Measurements from ENCODE around the gene SULT4A1. TPM values are rescaled to one million over a fixed set of nuclear protein-coding genes. Genes with fewer than 3 reads are reported as not detected.

The SULT4A1 gene
- total RNA-seq, 2 experiments from 2014 or later, result not detected

GRCh38 chr22:43887391-43887790 is 25.1 kb upstream of the SULT4A1 start:
- Mint-ChIP-seq H3K9me3 (no peaks in the 10 kb centered on the region), H3K27me3 (peaks cover 22% of the 10 kb centered on the region), H3K36me3 (ENCODE audit: low read depth) (no peaks in the 10 kb centered on the region), H3K4me1 (ENCODE audit: low read depth) (peaks cover 1% of the 10 kb centered on the region), H3K4me3 (no peak overlapping the region), H3K27ac (no peak overlapping the region)
- ChIA-PET CTCF (no interaction called here), POLR2A (no interaction called here)
- DNase-seq (no peak), ATAC-seq (no peak)
- TF ChIP-seq CTCF (IDR thresholded peaks at IDR 0.05), result no peak
- intact Hi-C loops (cut with micrococcal nuclease), result no loop called here

GRCh38 chr22:43886231-43886630 is 23.9 kb upstream of the SULT4A1 start:
- intact Hi-C loops (cut with micrococcal nuclease), result no loop called here
- Mint-ChIP-seq H3K27me3 (peaks cover 21% of the 10 kb centered on the region), H3K9me3 (no peaks in the 10 kb centered on the region), H3K4me1 (ENCODE audit: low read depth) (no peaks in the 10 kb centered on the region), H3K36me3 (ENCODE audit: low read depth) (no peaks in the 10 kb centered on the region), H3K4me3 (no peak overlapping the region), H3K27ac (no peak overlapping the region)
- no peak for ATAC-seq
- TF ChIP-seq CTCF (IDR thresholded peaks at IDR 0.05), result no peak
- ChIA-PET POLR2A (no interaction called here), CTCF (interaction anchor here (0.9 to 1.1 kb wide), 2 partner anchors 11 to 107 kb away, joined by 3 read pairs; no protein-coding TSS in a partner anchor)
- DNase-seq, result no peak

GRCh38 chr22:43885786-43886185 is 23.5 kb upstream of the SULT4A1 start:
- Mint-ChIP-seq H3K27me3 (peaks cover 21% of the 10 kb centered on the region), H3K4me3 (no peak overlapping the region), H3K4me1 (ENCODE audit: low read depth) (no peaks in the 10 kb centered on the region), H3K9me3 (no peaks in the 10 kb centered on the region), H3K36me3 (ENCODE audit: low read depth) (no peaks in the 10 kb centered on the region), H3K27ac (no peak overlapping the region)
- DNase-seq (no peak), ATAC-seq (no peak)
- ChIA-PET POLR2A (no interaction called here), CTCF (interaction anchor here (0.6 to 1.9 kb wide), 6 partner anchors 10 to 259 kb away, joined by 3 to 13 read pairs (median 4); no protein-coding TSS in a partner anchor)
- intact Hi-C loops (cut with micrococcal nuclease), result no loop called here
- no peak for TF ChIP-seq CTCF (IDR thresholded peaks at IDR 0.05)

DNA sequence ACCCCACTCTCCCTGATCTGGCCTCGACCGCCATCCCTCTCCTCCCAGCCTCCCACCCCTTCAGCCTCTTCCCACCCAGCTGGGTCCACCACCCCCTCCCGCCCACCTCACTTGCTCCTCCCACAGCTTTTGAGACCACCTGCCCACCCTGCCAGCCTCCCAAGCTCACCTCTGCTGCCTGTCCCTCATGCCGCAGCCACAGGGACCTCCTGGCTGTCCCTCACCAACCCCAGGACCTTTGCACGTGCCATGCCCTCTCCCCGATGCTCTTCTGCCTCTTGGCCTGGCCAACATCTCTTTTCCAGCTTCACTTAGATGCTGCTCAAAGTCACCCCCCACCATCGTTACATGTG is 23.0 kb upstream of the SULT4A1 start:
- POLR2A ChIA-PET, result no interaction called here
- Mint-ChIP-seq H3K4me3 (no peak overlapping the region), H3K9me3 (no peaks in the 10 kb centered on the region), H3K4me1 (ENCODE audit: low read depth) (no peaks in the 10 kb centered on the region), H3K27ac (no peak overlapping the region), H3K27me3 (peaks cover 16% of the 10 kb centered on the region), H3K36me3 (ENCODE audit: low read depth) (no peaks in the 10 kb centered on the region)
- CTCF ChIA-PET, result interaction anchor here (0.6 to 1.9 kb wide), 17 partner anchors 9 to 496 kb away, joined by 3 to 13 read pairs (median 3); no protein-coding TSS in a partner anchor
- intact Hi-C loops (cut with micrococcal nuclease), result no loop called here
- no peak for ATAC-seq
- no peak for DNase-seq
- TF ChIP-seq CTCF (IDR thresholded peaks at IDR 0.05), result peak; percentile 4

DNA sequence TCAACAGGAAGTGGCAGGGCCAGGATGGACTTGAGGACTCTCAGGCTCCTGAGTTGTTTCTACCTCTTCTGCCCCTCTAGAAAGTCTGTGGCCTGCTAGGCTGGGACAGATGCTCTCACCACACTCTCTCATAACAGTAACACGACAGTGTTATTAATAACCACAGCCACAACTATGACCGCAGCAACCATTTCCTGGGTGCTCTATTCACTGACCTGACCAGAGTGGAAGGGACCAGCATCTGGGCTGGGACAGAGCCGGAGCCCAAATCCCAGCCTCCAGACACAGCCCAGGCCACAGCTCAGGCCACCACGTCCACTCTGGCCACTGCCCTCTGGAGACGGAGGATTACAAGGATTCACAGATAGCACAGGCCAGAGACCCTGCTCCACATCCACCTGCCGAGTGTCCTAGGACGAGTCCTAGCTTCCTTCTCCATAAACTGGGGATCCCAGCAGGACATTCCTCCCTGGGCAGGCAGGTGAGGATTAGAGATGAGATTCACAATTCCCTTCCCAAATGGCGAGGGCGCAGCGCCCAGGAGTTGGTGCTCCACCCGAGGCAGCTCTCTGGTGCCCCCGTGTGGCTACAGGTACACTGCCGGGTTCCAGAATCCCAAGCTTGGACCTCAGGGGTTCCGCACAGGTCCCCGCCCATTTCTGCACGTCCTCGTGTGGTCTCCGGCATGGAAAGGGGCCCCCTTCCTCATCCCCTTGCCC is 22.4 kb upstream of the SULT4A1 start:
- ChIA-PET CTCF (interaction anchor here (0.7 to 2.3 kb wide), 19 partner anchors 9 to 496 kb away, joined by 3 to 13 read pairs (median 3); partner anchors contain the start of gene EFCAB6), POLR2A (no interaction called here)
- Mint-ChIP-seq H3K4me1 (ENCODE audit: low read depth) (no peaks in the 10 kb centered on the region), H3K36me3 (ENCODE audit: low read depth) (no peaks in the 10 kb centered on the region), H3K4me3 (no peak overlapping the region), H3K27ac (no peak overlapping the region), H3K9me3 (no peaks in the 10 kb centered on the region), H3K27me3 (peaks cover 13% of the 10 kb centered on the region)
- ATAC-seq (peak; percentile 63), DNase-seq (peak; percentile 64)
- TF ChIP-seq CTCF (IDR thresholded peaks at IDR 0.05), result peak; percentile 80
- intact Hi-C loops (cut with micrococcal nuclease), result no loop called here

All from activated CD8-positive, alpha-beta T cell treated with anti-CD3 and anti-CD28 coated beads for 36 hours (primary cell).